Activated CD4-positive, alpha-beta T cell treated with anti-CD3 and anti-CD28 coated beads, Interleukin-2, amount 50 U/mL, for 16 hours (primary cell): ENCODE results near the gene DPF3.

Experiments used
- DNase-seq: peaks from one replicate; pipeline ENCODE4 v3.0.0-alpha.2; 2020

DPF3 gene

GRCh38 chr14:72610096-72610830, 283.6 kb downstream of the DPF3 start:
- no peak for DNase-seq

DNA sequence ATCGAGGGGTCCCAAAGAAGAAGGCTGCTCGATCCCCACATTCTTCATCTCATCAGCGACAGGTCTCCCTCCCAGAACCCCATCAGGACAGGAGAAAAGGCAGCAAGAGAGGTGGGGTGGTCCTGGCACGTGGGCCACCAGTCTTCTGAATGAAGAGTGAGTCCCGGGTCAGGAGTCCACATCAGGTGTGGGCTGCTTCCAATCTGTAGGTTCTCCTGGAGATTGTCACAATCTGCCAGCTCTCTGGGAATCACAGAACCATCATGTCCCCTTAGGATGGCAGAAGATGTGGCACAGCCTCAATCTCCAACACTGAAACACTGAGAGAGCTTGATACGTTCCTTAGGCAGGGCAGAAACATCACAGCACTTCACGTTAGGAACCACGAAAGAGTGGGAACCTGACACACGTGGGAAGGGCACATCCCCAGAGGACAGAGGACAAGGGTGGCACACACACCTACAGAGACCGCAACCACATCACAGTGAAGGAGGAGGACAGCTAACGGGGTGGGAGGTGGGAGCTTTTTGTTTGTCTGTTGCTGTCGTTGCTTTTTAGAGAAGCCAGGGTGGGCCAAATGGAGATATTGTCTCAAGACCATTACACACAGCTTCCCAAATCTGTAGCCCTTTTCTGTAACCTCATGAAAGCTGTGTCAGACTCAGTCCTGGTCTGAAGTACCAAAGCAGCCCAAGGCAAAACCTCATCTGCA, 284.5 kb downstream of the DPF3 start:
- no peak for DNase-seq

GRCh38 chr14:72608391-72609204, 285.3 kb downstream of the DPF3 start:
- no peak for DNase-seq

DNA sequence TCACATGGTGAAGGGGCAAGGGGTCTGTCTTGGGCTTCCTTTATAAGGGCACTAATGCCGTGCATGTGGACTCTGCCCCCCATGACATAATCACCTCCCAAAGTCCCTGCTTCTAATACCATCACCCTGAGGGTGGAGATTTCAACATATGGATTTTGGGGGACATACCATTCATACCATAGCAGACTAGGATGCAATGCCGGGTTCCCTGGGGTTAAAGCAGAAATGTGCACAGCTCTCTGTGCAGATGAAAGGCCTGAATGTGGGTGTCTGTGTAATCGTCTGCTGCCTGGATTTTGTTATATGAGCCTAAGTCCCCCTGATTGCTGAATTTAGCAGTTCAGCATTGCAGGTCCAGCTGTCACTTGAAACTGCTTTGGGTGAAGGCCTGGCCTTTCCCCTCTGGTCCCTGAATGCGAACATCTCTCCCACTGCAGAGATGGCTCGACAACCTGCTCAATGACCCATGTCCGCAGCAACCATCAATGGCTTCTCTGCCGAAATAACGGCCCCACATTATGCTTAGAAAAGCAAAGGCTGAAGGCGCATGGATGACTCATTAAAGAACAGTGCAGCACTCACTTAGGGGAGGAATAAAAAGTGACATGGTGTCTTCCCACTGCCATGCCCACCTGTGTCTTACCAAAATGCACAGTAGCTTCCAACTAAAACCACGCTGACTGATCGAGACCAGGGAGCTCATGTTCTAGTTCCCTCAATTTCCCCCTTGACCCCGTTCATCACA, 286.3 kb downstream of the DPF3 start:
- DNase-seq, result no peak

DNA sequence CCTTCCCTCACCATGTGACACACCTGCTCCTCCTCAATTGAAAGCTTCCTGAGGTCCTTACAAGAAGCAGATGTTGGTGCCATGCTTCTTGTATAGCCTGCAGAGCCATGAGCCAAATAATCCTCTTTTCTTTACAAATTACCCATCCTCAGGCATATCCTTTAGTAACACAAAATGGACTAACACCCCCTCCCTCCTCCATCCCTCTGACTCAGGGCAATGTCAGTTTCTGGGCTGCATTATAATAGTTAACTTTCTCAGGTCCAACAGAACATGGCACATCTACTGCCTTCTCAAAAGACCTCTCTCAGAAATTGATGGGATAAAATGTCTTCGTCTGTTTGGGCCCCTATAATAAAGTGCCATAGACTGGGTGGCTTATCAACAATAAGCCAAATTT, 287.0 kb downstream of the DPF3 start:
- DNase-seq, result no peak

- DNase-seq, result no peak
Observed at GRCh38 chr14:72605921-72606220, 288.0 kb downstream of the DPF3 start.

- no peak for DNase-seq
Observed at GRCh38 chr14:72605096-72605920, 288.6 kb downstream of the DPF3 start.

DNA sequence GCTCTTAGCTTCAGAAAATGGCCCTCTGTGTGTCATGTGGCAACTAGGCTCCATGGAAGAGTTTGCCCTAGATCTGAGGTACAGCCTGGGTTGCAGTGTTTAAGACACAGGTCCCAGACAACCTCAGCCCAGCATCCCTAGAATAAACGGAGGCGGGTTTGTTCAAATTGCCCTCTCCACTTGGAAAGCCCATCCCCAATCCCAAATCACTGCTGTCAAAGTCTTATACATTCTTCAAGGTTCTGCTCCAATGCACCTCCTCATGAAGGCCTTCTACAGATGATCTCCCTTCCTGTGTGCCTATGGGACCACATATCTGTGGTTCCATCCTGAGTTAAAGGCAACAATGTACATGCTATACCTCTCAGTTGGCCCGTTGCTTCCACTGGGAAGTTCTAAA, 289.8 kb downstream of the DPF3 start:
- no peak for DNase-seq

DNA sequence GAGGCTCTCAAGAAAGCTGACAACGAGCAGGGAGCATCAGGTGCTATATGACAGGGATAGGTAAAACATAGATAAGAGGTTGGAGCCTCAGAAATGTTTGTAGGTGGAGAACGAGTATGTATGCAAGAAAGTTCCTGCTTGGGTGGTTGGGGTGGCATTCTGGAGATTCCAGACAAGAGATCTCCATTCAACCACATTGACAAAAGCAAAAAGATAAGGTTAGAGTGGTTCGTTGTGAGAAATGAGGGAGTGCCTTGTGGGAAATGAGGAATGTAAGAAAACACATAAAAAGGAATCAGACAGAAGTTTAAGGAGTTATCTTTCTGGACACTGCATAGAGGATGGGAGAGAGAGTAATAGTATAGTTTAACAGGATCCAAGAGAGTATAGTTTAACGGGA, 290.3 kb downstream of the DPF3 start:
- DNase-seq, result no peak

- no peak for DNase-seq
Observed at GRCh38 chr14:72600551-72601330, 293.2 kb downstream of the DPF3 start.

GRCh38 chr14:72599579-72600470, 294.1 kb downstream of the DPF3 start:
- DNase-seq, result no peak

DNA sequence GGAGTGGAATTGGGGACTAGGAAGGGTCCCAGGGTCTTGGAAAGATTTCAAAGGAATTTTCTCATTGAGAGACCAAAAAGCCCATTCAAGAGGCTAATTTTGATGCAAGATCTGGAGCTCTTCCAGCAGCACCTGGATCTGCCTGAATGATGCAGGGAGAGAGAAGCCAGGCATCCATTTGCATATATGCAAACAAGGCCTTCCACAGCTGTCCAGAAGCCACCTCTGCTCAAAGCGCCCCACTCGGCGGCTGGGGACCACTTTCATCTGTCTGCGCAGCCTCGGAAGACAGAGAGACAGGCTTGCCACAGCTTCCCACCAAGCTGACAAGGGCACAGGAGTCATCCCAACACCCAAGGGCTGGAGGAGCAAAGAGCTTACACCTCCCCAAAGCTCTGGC, 295.6 kb downstream of the DPF3 start:
- no peak for DNase-seq

GRCh38 chr14:72597252-72598233, 296.4 kb downstream of the DPF3 start:
- DNase-seq, result no peak

GRCh38 chr14:72595152-72595862, 298.6 kb downstream of the DPF3 start:
- no peak for DNase-seq

- peak; percentile 87 for DNase-seq
Observed at GRCh38 chr14:72594099-72594901, 299.6 kb downstream of the DPF3 start.

GRCh38 chr14:72591391-72591790, 302.5 kb downstream of the DPF3 start:
- DNase-seq, result no peak

GRCh38 chr14:72590577-72590976, 303.3 kb downstream of the DPF3 start:
- peak; percentile 53 for DNase-seq

DNA sequence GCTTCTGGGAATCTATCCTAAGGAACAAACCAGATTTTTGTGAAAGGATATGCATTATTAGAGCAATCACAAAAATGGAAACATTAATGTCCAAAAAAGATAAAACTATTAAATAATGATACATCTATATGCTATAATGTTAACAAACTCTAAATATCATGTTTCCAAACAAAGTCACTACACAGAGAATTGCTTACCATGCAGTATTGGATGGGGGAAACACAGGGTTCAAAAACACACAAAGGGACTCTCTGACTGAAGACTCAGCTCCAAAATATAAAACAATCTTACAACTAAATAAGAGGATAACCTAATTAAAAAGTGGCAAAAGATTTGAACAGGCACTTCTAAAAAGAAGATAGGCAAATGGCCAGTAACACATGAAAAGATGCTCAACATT, 304.2 kb downstream of the DPF3 start:
- DNase-seq, result no peak
